GM20431 (cell line): ENCODE results near the gene AQP1.

ENCODE experiments used
- in situ Hi-C: fragments of 300-500 bp; cut with MseI, MboI; formaldehyde crosslinking; loops from one replicate; pipeline ENCODE4 v1.15.0; 2020; ENCODE audit warnings: low sequenced_read_pairs; ENCODE audit not compliant: unreplicated experiment

AQP1 gene

DNA sequence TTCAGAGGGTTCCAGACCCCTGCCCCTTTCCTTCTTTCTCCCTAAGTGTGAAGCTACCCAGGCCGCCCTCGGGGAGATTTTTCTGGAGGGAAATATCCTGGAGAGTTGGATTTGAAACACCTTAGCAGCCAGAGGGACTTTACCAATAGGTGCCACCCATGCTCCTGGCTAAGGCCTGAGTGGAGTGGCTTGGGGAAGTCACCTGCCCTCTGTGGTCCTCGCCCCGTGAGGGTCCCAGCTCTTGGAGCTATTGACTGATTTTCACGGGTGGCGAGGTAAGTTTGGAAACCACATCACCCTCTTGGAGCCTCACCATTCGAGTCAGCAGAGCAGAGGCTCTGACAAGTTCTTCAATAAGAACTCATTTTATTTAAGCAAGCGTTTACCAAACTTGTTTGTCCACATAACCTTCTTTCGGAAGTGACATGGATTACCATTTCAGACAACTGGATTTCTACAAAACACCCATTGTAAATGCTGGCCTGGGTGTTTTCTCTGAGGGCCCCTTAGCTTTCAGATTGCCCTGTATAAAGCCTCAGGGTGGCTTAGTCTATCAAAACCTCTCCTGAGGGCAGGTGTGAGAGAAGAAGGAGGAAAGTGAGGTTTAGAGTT is 20.4 kb downstream of the AQP1 start:
- in situ Hi-C loops, result no loop called here

DNA sequence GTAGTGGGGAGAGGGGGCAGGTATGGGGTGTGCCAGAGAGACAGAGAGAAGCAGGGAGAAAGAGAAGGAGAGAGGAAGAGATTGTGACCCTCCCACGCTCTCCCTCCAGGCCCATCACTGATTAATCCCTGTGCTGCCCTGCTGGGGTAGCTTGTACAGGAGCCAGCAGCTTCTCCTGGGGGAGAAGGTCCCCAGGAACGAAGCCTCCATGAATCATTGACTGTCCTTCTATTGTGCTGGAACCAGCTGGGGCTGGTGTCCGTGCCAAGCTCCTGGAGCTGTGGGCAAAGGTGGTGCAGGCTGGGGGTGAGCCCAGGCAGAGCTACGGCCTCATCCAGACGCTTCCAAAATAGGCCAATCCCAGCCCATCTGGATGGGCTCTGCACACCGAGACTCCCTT is 20.9 kb downstream of the AQP1 start:
- in situ Hi-C loops, result no loop called here

DNA sequence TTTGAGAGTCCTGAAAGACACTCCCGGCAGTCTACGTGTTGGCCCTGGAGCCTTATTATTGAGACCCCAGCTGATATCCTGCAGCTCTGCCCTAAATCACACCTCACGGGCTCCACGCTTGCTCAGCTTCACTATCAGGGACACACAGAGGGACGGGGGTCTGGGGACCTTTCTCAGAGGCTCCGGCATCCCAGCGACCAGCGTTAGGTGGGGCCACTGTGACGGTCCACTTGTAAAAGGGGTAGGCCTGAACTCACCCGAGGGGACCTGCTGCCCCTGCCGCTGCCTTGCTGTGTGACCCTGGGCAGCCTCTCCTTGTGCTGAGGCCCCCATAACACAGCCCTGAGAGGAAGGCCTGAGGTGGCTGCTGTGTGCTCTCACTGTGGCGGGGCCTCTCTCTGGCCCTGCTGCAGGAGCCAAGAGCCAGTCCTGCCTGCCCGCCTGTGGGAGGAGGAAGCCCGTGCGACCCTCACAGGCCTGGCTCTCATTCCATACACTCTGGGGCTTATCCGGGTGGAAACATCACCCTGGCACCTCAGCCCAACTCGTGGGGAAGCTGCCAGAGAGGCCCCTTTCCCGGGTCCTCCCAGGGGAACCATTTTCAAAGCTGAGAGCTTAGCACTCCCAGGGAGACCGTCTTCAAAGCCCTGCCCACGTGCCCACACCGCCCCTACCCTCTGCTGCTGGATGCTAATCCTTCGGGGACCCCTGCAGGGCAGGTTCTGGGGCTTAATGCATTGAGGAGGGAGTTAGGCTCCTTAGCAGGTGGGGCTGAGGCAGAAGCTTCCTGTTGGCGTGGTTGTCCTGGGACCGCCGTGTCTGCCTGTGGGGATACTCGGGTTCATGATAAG is 21.7 kb downstream of the AQP1 start:
- in situ Hi-C loops, result no loop called here

DNA sequence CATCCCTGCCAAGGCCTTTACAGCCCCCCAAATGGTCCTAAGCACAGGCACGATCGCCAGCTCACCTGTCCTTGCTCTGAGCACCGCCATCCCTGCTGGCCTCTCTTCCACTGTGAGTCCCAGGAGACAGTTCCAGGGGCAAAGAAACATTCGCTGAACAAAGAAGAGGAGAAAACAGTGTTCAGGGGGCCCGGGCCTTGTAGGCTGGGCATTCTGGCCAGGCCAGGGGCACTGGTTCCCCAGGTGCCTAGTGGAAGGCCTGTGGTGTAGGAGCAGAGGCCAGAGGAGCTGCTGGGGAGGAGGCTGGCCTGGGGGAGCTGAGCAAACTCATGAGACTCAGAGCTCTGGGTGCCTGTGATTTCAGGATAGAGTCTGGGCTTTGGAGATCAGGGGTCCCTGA is 22.6 kb downstream of the AQP1 start:
- in situ Hi-C loops, result no loop called here

DNA sequence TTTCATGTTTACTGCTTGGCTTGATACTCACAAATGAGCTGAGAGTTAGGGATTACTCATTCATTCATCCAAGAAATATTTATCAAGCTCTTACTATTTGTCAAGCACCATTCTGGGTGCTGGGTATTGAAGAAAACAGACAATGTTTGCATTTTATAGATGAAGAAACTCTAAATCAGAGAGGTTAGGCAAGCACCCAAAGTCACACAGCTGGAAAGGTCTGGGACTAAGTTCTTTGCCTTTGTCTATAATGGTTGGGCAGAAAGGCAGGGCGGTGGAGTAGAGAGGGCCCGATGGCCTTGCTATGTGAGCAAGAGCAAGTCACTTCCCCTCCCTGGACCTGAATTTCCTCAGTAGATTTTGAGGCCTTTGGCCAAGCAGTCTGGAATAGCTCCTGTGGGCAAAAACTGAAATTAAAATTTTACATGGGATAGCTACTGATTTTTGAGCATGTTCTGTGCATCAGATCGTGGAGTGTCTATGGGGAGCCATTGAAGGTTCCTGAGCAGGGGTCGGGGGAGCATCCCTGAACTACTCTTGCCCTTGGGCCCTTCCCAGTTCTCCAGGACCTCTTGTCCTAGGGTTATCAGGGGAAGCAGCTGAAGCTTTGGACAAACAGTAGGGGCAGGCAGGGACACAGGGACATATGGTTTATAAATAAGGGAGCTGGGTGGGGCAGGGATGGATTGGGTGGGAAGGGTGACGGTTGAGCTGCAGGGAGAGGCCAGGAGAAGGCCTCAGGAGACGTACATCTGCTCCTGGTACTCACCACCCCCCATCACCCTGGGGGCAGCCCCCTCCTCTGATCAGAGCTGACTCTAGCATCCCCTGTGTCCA is 23.3 kb downstream of the AQP1 start:
- in situ Hi-C loops, result no loop called here

DNA sequence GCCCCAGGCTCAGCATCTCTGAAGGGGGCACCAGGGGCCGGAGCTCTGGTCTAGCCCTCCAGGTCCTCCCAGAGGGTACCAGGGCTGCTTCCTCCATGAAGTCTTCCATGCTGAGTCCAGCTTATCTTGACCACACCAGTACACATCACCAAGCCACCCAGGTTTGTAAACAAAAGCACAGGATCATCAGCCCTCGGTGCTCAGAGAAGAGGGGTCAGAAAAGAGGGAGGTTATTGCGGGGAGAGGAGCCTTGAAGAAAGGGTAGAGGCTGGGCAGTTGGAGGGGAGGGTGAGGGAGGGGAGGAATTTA is 23.9 kb downstream of the AQP1 start:
- in situ Hi-C loops, result no loop called here

DNA sequence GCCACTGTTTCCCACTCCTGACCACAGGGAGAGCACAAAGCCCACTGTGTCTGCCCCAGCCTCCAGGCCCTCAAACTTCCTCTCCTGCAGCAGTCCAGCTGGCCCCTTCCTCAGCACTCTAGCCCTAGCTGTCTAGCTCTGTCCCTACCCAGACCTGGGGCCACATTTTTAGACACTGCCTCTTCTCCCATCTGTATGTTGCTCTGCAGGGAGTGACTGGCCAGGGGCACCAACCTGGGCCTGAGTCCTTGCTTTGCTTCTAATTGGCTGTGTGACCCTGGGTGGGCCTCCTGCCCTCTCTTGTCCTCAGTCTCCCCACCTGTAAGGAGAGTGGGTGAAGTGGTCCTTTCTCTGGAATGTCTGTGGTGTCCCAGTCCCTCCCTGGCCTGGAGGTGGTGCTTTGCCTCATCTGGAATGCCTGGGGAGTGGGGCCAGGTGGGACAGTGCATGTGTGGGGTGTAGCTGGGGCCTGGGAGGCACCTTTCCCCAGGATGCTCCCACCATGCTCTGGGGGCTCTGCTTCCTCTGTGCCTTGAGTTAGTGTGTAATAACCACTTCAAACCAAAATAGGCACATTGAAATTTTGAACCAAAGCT is 25.1 kb downstream of the AQP1 start:
- in situ Hi-C loops, result no loop called here

DNA sequence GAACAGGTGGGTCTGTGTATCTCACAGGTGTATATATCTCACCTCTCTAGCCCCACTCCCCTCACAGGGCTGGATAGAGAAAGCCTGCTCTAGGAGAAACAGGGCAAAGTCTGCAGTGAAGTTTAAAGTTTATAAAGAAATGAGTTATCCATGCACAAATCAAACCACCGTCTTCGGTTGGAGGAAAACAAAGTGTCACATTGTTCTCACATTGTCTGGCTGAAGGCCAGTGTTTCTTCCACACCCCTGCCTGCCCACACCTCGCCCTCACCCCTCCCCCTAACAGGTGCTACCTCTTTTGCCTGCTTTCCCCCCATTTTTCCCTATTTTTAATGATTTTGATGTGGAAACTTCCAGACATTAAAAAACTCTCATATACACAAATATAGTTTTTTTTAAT is 25.8 kb downstream of the AQP1 start:
- in situ Hi-C loops, result no loop called here

DNA sequence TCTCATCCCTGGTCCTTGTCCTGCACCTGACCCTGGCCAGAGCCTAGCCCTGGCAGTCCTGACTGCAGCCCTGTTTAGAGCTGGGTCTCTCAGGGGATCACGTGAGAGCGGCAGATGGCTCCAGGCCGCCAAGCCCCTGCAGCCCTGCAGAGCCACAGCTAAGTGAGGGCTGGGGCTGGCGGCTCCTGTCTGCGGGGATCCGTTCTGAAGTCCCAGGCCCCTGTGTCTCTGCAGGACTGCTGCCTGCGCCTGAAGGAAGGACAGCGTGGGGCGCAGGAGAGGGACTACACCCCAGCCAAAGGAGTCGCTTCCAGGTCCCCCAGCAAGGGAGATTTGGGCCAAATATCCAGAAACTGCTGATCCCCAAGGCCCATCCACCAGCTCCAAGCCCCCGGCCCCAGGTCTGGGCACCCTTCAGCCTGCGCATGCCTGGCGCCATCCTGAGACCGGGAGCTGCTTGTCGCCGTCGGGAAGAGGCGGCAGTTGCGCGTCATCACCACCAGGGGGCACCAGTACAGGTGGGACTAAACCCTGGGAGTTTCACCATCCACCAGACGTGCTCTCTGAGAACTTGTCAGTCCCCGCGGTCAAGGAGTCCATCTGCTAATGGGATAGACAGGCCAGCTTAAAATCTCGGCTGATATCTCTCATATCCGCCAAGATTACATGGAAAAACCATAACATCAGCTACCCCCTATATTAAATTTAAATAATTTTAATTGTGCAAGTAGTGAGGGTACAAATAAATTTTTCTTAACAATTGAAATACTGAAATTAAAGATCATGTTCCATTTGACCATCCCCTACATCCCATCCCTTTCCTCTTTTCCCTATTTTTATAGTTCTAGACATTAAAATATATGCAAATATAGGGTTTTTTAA is 27.0 kb downstream of the AQP1 start:
- in situ Hi-C loops, result no loop called here

DNA sequence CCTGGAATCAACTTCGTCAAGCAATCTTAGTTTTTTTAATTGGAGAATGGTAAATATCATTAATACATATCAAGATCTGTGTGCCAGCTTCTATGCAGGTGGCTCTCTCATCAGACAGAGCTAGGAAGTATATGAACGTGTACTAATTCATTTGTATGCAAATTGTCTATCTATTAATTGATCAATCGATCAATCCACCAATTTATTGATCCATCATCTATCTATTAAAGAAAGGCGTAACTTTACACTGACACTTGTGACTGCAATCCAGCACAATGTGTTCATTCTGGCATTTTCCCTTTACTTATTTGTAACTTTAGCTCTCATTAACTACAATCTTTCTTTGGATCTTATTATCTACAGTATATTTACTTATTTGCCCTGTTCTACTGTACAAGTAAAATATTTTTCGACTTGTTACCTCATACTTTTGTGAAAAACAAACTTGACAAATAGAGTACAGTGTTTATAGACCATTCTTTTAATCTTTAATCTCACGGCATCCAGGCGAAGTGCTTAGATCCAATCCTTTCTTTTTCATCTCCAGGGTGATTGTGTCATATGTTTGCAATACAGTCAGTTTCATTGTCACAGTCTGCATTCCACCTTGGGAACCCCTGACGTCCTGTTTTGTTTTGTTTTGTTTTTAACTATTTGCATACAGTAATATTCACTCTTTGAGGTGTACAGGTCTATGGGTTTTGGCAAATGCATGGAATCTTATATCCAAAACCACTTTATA is 30.1 kb downstream of the AQP1 start:
- in situ Hi-C loops, result no loop called here

DNA sequence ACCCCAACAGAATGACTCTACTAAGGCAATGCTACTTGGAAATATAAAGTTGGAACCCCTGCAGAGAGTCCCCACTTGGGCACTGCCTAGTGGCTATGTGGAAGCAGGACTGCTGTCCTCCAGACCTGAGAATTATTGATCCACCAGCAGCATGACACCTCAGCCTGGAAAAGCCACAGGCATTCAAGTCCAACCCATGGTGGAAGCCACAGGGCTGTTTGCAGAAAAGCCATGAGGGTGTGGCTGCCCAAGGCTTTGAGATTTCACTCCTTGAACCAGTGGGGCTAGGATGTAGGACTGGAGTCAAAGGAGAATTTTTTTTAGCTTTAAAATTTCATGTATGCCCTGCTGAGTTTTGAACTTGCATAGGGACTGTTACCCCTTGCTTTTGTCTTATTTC is 38.5 kb downstream of the AQP1 start:
- in situ Hi-C loops, result no loop called here

DNA sequence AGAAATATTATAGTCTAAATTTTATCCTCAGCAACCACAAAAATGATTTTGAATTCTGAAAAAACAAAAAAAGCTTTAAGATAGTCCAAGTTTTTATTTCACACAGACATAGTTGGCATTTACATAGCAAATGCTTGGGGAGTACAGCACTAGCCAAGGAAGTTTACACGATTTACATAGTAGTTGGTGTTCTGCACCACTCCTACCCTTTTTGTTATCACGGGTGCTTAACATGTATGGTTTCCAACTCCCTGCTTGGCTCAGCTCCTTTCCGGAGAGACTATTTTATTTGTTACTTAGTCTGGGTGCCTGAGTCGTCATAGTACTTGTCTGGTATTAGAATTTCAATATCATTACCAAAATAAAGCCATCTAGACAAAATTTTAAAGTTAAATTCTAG is 43.3 kb downstream of the AQP1 start:
- in situ Hi-C loops, result no loop called here

DNA sequence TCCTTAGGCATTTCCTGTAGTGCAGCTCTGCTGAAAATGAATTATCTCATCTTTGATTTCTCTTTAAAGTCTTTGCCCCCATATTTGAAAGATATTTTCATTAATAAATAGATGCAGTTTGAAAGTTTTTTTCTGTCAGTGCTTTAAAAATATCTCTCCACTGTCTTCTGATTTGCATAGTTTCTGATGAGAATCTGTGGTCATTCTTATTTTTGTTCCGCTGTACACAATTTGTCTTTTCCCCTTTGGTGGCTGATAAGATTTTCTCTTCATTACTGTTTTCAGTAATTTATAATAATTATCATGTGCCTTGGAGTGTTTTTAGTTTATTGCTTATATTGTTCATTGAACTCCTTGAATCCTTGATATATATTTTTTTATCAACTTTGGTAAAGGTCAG is 45.1 kb downstream of the AQP1 start:
- in situ Hi-C loops, result no loop called here

DNA sequence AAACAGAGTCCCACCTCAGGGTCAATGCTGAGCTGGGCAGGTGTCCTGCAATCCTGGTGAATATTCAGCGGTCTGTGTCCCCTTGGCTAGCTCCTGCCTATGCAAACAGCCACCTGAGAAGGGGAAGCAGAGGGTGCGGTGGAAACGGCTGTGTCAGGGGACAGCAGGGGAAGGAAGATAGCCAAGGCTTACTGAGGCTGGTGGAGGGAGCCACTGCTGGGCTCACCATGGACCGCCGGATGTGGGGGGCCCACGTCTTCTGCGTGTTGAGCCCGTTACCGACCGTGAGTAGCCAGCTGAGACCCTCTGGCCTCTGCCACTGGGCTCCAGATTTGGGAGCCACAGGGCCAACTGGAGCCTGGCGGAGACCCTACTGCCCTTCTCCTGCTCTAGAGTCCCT is 52.2 kb downstream of the AQP1 start, which contains the start of gene GHRHR:
TSS of gene GHRHR (plus strand) at position 112 of the 400 bp plus-strand sequence. CDS start at position 228, 116 bp downstream.
- in situ Hi-C loops, result no loop called here

DNA sequence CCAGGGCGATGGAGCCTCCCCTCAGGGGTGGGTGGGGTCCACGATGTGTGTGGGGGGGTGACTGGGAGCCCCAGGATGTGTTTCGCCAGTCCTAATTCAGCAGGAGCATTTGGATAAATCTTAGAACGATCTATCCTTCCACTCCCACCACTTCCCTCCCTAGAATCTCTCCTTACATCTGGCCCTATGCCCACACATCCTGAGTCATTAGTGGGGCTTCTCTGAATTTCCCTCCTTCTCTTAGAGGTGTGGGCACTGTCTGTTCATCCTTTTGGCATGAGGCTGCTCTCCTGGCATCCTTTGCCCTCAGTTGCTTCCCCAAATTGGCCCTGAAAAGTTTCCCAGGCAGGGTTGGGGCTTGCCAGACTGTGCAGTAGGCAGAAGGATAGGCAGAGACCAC is 53.7 kb downstream of the AQP1 start:
- in situ Hi-C loops, result no loop called here

DNA sequence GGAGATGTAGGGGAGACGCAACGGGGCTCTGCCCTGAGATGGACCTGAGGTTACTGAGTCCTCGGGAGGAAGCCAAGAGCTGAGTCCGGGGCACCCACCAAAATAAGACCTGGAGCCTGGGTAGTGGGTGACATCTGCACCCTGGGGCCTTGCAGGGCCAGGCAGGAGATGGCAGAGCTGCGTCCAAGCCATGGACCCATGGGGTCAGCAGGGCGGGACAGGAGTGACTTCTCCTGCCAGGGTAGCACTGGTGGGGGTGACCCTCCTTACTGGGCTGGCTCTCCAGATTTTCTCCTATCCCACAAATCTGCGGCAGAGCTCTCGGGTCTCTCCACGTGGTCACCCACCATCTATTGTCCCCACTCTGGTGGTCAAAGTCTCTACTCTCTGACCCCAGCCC is 54.2 kb downstream of the AQP1 start:
- in situ Hi-C loops, result no loop called here

DNA sequence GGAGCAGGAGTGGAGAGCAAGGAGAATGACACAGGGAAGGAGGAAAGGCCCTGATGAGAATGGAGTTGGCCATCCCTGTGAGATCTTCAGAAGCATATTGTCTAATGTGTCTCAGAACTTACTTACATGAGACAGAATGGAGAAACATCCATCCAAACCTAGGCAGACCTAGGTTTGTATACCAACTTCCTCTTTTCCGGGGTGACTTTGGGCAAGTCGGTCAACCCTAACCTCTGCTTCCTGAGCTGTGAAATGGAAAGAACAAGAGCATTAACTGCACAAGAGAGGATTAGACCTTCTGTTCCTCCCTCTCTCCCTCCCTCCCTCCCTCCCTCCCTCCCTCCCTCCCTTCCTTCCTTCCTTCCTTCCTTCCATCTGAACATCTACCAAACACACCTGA is 56.6 kb downstream of the AQP1 start:
- in situ Hi-C loops, result no loop called here

DNA sequence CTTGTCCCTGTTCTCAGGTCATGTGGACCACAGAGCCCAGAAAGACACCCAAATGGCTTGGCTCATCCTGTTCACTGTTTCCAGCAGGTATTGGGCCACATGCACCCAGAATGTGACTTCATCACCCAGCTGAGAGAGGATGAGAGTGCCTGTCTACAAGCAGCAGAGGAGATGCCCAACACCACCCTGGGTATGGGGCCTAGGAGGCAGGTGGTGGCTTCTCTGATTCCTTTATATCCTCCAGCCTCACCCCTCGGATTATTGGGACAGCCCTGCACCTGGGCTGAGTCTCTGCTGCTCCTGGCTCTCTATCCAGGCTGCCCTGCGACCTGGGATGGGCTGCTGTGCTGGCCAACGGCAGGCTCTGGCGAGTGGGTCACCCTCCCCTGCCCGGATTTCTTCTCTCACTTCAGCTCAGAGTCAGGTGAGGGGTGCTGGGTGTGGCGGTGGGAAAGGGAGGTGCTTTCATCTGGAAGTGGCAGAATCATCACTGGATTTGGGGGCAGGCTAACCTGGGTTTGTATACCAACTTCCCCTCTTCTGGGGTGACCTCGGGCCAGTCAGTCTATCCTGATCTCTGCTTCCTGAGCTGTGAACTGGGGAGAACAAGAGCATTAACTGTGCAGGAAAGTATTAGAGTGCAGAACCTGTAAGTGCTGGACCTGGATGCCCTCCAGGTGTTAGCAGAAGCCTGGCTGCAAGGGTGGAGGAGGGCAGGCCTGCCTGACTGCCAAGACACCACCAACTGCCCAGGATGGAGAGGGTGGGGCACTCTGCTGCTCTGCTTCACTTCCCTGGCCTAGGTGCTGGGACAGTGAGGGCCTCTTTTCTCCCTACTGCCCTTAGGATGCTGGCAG is 57.3 kb downstream of the AQP1 start:
- in situ Hi-C loops, result no loop called here
